GM23248 (cell line): Measurements from ENCODE around the gene UCN2.

Source experiments
- EZH2 ChIP-seq: fragments of 200-600 bp; sonication (generic); IDR thresholded peaks from 2 replicates; pipeline ENCODE4 v1.6.1; 2018; ENCODE audit warnings: antibody characterized with exemption, mild to moderate bottlenecking; ENCODE audit not compliant: insufficient read depth, poor library complexity, severe bottlenecking
- EZH2phosphoT487 ChIP-seq: fragments of 200-600 bp; sonication (generic); IDR thresholded peaks from 2 replicates; pipeline ENCODE4 v1.6.1; 2018; ENCODE audit warnings: antibody characterized with exemption, moderate library complexity, mild to moderate bottlenecking, low read depth; ENCODE audit not compliant: insufficient read depth

DNA sequence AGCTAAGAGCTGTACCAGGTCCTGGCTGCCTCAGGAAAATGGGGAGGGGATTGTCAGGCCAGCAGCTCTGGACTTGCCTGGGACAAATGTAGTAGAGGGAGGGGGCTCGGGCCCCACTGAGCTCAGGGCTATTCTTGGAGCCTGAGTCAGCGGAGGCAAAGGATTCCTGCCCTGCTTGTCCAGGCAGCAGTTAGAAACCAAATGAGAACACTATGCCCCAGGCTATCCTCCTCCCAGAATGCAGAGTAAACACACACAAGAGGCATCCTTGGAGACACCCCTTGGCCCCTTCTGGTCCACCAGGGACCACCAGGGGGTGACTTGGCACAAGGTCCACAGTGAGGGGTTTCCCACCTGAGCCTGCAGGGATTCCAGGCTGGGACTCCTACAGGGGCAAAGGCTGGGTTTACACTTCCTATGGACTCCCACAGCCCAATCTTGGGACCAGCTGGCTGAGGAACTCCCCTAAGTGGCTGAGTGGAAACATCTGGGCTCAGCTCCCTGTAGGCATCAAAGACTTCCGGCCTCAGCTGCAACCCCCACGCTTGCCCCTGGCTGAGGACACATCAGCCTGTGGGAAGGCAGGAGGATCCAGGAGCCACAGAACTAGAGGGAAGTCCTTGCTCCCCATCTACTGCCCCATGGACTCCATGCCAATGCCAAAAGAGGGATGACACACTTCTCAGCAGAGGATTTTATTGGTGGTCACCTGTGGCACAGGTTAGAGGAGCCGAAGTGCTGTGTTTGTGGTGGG, 34.9 kb upstream of the UCN2 start:
- TF ChIP-seq EZH2 (no peak), EZH2phosphoT487 (no peak)
